ENCODE data around the gene RAB3C.
"Not testable (repeated sequence)": the region's sequence is repeated elsewhere in the genome, so short reads cannot be mapped to it uniquely, and the experiment has no call there.

RAB3C gene

GRCh38 chr5:58708456-58708855, 125.6 kb downstream of the RAB3C start:
- Histone ChIP-seq H3K27me3 (no peaks in the 10 kb centered on the region), H3K27ac (no peak overlapping the region), H3K36me3 (no peaks in the 10 kb centered on the region), H3K9me3 (no peaks in the 10 kb centered on the region), H3K4me3 (ENCODE audit: low read depth in 1 of 2, low read length in 1 of 2) (no peak overlapping the region), H3K4me1 (ENCODE audit: control insufficient read depth in 1 of 2, insufficient read depth in 1 of 2, low read depth in 1 of 2, low read length in 1 of 2) (no peaks in the 10 kb centered on the region)
- TF ChIP-seq, protein P1, sequence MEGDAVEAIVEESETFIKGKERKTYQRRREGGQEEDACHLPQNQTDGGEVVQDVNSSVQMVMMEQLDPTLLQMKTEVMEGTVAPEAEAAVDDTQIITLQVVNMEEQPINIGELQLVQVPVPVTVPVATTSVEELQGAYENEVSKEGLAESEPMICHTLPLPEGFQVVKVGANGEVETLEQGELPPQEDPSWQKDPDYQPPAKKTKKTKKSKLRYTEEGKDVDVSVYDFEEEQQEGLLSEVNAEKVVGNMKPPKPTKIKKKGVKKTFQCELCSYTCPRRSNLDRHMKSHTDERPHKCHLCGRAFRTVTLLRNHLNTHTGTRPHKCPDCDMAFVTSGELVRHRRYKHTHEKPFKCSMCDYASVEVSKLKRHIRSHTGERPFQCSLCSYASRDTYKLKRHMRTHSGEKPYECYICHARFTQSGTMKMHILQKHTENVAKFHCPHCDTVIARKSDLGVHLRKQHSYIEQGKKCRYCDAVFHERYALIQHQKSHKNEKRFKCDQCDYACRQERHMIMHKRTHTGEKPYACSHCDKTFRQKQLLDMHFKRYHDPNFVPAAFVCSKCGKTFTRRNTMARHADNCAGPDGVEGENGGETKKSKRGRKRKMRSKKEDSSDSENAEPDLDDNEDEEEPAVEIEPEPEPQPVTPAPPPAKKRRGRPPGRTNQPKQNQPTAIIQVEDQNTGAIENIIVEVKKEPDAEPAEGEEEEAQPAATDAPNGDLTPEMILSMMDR (IDR thresholded peaks at IDR 0.05), result no peak

DNA sequence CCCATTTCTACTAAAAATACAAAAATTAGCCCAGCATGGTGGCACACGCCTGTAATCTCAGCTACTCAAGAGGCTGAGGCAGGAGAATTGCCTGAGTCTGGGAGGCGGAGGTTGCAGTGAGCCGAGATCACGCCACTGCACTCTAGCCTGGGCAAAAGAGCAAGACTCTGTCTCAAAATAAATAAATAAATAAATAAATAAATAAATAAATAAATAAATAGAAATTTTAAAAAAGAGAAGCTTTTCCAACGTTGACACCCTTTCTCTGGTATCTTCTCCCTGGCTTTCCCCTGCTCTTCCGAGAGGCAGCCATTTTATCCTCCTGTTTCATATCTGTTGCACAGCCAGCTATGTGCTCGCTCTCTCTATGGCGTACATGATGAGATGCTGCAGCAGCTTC, 127.5 kb downstream of the RAB3C start:
- H3K27ac ChIP-seq; H3K36me3 ChIP-seq; H3K4me3 ChIP-seq (ENCODE audit: low read depth in 1 of 2, low read length in 1 of 2); H3K9me3 ChIP-seq; H3K27me3 ChIP-seq; H3K4me1 ChIP-seq (ENCODE audit: control insufficient read depth in 1 of 2, insufficient read depth in 1 of 2, low read depth in 1 of 2, low read length in 1 of 2): not testable (repeated sequence)

DNA sequence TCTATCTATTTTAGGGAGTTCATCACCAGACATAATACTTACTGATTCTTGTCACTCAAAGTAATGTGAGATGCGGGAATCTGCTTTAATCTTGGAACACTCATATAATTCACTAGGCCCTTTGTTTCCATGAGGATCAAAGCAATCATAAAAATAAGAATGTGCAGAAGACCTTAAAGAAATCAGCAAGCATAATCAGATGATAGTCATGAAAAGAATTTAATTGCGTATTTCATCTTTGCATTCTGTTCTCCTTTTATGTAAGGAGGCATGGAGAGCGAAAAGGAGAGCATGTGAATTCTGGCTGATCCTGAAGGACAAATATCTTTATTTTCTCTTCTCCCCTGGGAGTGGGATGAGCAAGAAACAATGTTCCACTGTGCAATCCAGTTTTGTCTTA, 128.0 kb downstream of the RAB3C start:
- Histone ChIP-seq H3K36me3 (no peaks in the 10 kb centered on the region), H3K9me3 (no peaks in the 10 kb centered on the region), H3K27ac (no peak overlapping the region), H3K27me3 (no peaks in the 10 kb centered on the region), H3K4me1 (ENCODE audit: control insufficient read depth in 1 of 2, insufficient read depth in 1 of 2, low read depth in 1 of 2, low read length in 1 of 2) (no peaks in the 10 kb centered on the region), H3K4me3 (ENCODE audit: low read depth in 1 of 2, low read length in 1 of 2) (no peak overlapping the region)
- TF ChIP-seq, protein P1 (IDR thresholded peaks at IDR 0.05), result no peak

DNA sequence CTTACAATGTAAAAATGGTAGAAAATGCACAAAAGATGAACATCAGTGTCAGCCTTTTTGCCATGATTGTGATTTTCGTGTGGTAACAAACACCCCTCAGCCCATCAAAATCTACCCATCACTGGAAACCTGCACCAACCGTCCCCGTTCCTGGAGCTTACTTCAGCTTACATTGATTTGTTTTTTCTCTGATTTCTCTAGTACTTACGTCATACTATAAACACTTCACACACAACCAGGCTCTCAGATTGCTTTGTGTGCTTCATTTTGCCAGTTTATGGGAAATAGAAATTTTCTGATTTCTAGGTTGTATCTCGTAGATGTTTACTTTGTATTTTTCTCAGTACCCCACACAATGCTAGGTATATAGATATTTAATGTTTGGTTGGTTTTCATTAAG, 129.1 kb downstream of the RAB3C start:
- no peaks in the 10 kb centered on the region for H3K36me3 ChIP-seq
- no peaks in the 10 kb centered on the region for H3K27me3 ChIP-seq
- no peaks in the 10 kb centered on the region for H3K9me3 ChIP-seq
- no peaks in the 10 kb centered on the region for H3K4me1 ChIP-seq (ENCODE audit: control insufficient read depth in 1 of 2, insufficient read depth in 1 of 2, low read depth in 1 of 2, low read length in 1 of 2)
- no peak overlapping the region for H3K4me3 ChIP-seq (ENCODE audit: low read depth in 1 of 2, low read length in 1 of 2)
- H3K27ac ChIP-seq, result no peak overlapping the region
- TF ChIP-seq, protein P1 (IDR thresholded peaks at IDR 0.05), result no peak

DNA sequence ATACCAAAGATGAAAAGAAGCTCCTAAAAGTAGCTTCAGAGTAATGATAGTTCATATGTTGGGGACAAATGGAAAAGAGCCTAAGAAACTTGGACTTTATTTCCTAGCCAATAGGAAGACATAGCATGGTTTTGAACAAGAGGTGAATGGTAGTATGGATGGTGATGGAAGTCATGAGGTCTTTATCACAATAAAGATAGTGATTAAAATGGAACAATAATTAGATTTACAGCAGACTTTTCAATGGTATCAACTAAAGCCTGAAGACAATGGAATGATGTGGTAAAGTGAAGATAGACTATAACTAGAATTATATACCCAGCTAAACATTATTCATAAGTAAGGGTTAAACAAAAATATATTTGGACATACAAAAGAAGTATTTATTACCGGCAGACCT, 131.2 kb downstream of the RAB3C start:
- TF ChIP-seq, protein P1 (IDR thresholded peaks at IDR 0.05), result no peak
- Histone ChIP-seq H3K9me3 (no peaks in the 10 kb centered on the region), H3K4me1 (ENCODE audit: control insufficient read depth in 1 of 2, insufficient read depth in 1 of 2, low read depth in 1 of 2, low read length in 1 of 2) (no peaks in the 10 kb centered on the region), H3K27ac (no peak overlapping the region), H3K36me3 (no peaks in the 10 kb centered on the region), H3K4me3 (ENCODE audit: low read depth in 1 of 2, low read length in 1 of 2) (no peak overlapping the region), H3K27me3 (no peaks in the 10 kb centered on the region)

- no peaks in the 10 kb centered on the region for H3K27me3 ChIP-seq
- no peaks in the 10 kb centered on the region for H3K9me3 ChIP-seq
- TF ChIP-seq, protein P1 (IDR thresholded peaks at IDR 0.05), result no peak
- no peaks in the 10 kb centered on the region for H3K4me1 ChIP-seq (ENCODE audit: control insufficient read depth in 1 of 2, insufficient read depth in 1 of 2, low read depth in 1 of 2, low read length in 1 of 2)
- H3K4me3 ChIP-seq (ENCODE audit: low read depth in 1 of 2, low read length in 1 of 2), result no peak overlapping the region
- no peaks in the 10 kb centered on the region for H3K36me3 ChIP-seq
- no peak overlapping the region for H3K27ac ChIP-seq
Observed at GRCh38 chr5:58715997-58716656, 133.3 kb downstream of the RAB3C start.
